GM21423 (cell line): ENCODE data around the gene MTARC2.
A peak's percentile ranks its signal among the peaks of the same experiment; 100 is the strongest.

Source experiments
- ATAC-seq: cut with Tn5 transposase; IDR thresholded peaks from one replicate; pipeline ENCODE4 v1.9.1; 2021; ENCODE audit warnings: mild to moderate bottlenecking, moderate library complexity; ENCODE audit not compliant: unreplicated experiment

The MTARC2 gene

DNA sequence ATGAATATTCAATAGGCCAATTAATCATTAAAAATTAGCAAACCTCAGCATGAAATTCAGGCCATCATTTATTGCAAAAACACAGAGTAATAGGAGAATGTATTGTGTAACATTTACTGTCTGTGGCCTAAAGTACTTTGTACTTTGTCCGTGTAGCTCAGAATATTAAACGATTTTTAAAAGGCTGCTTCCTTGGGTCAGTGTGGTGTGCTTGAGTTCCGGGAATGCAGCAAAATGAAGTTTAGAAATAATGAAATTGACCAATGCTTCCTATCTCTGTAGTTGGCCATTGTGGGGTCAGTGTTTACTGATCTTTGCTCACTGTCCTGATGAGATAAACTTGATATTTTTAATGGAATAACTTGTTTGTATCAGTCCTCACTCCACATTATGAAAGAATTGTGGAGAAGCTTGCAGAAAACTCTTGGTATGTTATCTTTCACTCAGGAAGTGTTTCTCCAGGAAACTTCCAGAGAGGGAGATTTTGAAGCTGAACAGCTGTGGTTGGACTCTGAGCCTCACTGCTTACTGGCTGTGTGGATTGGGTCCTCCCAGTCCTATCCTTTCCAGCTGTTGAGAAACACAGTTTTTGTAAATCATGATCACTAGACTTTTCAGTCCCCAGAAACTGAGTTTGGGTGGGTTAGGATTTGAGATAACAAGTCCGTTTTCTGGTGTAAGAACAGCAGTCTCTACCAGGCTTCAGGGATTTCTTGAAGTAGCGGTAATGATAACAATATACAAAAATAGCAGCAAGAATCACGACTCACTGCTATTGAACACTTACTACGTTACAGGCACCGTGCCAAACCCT, 19.4 kb downstream of the MTARC2 start:
- peak; percentile 19 for ATAC-seq

DNA sequence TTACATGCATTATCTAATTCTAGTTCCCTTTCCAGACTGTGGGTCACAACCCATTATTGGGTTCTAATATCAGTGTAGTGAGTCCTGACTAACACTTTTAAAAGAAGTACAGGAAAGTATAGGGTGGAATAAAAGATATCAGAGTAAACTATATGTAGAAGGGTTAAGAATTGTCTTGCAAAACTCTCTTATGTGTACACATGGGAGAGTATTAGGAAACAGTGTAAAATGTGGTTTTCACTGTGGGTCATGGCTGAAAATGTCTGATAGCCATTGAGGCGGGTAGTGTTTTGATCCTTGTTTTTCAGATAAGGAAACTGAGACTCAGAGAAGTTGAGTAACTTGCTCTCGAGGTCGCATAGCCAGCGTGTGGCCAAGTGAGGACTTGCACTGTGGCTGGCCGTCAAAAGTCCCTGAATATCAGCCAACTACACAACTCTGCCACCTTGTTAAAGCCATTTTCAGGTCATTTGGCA, 20.0 kb downstream of the MTARC2 start:
- peak; percentile 25 for ATAC-seq

DNA sequence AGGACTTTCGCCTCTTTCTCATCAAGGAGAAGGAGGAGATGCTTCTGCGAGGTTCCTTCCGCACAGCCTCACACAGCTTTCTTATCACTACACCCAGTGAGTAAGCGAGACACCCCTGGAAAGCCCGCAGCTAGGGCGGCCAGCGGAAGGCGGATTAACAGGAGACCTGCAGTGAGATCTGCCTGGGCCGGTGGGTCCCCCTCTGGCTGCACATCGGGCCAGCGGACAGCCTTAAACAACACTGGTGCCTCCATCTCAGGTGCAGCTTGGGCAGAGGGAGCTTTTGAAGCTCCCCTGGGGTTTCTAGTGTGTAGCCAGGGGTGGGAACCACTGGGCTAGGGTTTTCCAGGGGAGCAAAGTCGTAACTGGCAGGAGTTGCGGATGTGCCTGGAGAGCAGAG, 21.1 kb downstream of the MTARC2 start:
- ATAC-seq, result no peak

DNA sequence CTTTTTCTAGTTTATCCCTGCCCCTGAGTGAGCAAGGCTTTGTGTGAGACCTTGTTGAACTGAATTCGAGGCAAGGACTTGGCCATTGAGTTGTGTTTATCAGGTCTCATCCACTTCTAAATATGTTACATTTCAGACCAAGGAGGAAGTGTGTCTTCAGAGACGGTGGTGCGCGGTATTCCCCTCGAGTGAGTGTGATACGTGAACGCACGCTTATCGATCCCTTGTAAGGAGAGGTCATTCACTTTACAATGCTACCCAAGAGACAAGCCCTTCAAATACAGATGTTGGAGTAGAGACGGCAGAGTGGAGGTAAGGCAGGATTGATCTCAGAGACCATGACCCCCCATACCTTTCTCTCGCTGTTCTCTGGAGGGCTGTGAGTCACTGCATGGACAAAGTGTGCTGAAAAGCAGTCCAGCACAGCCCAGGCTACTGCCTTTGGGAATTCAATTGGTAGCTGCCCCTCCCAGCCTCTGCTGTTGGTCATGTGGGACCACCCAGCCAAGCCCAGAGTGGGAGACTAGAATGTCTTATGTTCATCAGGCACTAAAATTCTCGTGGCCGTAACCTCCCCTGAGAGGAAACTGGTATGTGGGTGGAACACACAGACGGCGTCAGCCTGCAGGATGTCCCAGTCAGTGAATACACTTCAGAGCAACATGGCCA, 22.3 kb downstream of the MTARC2 start:
- ATAC-seq, result peak; percentile 63

DNA sequence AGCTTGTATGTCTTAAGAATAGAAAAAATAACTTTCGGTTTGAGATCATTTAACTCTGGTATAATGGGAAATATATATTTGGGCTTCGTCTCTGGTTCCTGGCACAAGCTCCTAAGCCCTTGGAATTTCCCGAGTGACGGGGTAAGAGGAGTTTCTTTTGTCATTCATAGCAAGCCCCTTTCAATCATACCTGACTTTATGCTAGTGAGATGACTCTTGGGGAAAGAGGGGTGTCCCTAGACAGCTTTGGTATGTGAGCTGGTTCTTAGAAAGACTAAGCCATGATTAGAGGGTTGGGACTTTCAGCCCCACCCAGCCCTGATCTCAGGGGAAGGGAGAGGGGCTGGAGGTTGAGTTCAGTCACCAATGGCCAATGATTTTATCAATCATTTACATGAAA, 24.7 kb downstream of the MTARC2 start:
- ATAC-seq, result peak; percentile 29

DNA sequence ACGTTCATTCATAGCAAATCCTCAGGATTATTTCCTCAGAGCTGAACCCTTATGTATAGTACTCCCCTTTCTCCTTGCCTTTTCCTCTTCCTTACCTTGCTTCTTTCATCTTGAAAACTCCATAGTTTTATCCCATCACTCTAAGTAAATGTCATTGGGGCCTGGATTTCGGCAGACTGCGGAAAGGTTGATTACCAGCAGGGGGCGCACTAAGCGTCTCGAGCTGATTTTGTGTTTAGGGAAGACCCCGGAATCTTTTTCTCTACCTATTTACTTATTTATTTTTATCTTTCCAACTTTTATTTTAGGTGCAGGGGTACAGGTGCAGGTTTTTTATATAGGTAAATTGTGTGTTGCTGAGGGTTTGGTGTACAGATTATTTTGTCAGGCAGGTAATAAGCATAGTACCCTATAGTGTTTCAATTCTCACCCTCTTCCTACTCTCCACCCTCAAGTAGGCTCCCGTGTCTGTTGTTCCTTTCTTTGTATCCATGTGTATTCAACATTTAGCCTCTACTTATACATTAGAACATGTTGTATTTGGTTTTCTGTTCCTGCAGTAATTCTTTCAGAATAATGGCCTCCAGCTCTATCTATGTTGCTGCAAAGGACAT, 27.2 kb downstream of the MTARC2 start:
- no peak for ATAC-seq

DNA sequence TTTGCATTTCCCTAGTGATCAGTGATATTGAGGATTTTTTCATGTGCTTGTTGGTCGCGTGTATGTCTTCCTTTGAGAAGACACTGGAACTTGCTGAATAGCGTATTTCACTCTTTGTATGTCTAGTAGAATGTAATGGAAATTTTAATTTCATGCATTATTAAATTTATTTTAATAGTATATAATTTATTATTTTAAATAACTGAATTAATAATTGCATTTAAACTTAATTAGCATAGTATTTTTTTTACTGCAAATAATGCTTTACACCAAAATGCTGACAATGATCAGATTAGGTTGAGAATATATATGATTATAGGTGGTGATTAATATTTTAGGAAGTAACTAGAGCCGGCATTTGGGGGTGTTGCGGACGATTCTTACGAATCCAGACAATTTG, 28.1 kb downstream of the MTARC2 start:
- no peak for ATAC-seq

DNA sequence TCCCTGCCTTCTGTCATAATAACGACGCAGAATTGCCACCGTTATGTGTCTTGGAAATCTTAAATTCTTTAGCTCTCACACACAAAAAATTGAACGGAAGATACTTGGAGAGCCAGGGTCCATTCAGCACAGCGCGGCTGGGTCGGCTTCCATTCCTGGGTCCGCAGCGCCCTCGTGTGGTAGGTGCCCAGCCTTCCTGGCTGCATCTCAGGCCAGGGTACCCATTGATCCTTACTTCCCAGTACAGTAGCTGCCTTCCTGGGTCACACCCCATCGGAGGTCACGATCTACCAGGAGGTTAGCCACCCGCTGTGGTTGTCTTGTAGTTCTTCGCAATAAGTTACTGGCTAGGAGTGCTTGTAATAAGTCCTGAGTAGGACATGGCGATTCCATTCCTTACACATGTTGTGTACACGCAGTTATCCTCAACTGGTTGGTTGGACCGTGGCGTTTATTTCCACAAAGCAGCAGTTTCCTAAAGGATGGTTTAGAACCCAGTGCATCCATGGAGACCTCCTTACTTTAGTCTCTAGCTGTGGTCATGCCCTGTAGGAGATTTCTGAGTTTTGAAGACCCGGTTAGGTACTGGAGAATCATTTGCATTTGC, 28.7 kb downstream of the MTARC2 start:
- ATAC-seq, result peak; percentile 73

DNA sequence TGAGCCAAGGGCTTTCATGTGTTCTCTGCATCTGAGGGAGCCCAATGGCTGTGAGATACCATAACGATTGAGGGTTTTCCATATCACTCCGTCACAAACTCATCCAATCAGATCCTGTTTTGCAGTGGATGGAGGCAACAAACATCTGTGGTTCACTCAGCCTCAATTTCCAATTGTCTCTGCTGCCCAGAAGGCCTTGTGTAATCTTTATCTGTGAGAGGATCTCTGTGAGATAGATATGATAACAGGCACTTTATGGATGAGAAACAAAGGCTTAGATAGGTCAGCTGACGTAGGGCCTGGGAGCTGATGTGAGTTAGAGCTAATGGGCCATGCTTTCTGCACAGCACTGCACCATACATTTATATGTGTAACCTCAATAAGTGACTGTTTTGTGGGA, 35.3 kb downstream of the MTARC2 start:
- no peak for ATAC-seq

DNA sequence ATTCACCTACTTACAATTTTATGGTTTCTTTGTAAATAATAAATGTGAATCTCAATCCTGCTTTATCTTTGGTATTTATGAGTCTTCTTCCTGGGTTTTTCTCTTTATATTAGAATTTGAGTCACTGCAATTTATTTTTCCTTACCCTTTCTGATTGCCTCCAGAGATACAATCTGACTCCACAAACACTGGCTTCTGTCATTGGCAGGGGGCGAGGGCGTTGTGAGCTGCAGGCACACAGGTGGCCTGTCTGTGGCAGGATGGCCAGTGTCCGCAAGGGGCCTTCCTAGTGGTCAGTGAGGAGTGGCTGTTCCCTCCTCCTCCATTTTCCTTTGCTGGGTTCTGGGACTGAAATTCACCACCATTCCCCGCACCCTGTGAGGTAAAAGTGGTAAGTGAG, 36.6 kb downstream of the MTARC2 start:
- no peak for ATAC-seq

DNA sequence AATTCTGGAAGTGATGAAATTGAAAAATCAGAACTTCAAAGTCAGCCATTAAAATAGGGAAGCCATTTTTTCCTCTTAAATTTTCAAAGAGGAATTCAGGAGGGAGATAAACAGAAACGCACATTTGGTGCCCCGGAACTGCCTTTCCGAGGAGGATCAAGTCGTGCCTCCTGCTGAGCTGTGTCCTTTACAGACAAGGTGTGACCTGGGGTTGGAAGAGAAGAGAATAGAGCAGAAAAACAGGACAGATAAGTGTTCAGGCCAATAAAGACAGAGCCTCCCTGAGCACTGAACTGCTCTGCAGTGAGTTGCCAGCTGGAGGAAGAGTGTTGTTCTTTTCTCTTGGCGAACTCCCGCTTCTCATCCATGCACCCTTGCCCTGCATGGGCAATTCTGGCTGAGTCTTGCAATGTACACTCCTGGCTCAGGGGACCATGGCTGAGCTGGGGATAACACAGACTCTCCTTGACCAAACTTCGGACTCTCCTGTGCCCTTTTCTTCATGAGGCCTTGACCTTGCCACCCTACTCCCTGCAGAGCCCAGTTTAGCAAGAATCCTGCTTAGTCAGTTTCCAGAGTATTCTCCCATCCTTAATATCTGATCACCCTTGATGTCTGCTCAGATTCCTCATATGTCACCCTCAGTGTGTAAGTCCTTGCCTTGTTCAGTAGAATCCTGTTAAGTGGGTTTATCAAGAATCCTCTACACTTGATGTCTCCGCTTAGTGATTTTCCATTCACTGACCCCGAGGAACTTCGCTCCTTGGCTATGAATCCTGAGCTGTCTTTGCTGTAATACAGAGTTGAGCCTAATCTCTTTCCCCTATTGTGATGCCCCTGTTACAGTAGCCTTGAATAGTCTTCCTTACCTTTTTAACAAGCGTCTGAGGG, 37.3 kb downstream of the MTARC2 start:
- ATAC-seq, result no peak

DNA sequence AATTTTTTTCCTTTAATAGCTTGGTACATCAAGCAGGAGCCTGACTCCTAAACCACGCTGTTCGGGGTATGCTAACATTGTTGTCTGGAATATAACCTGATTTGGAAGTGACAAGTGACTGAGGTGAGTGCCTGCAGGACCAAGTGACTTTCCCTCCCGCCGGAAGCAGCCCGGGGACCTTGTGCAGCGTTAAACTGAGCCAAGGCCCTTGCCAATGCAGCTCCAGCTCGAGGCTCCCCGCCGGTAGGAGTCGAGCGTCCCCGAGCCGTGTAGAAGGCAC, 37.9 kb downstream of the MTARC2 start:
- peak; percentile 24 for ATAC-seq

DNA sequence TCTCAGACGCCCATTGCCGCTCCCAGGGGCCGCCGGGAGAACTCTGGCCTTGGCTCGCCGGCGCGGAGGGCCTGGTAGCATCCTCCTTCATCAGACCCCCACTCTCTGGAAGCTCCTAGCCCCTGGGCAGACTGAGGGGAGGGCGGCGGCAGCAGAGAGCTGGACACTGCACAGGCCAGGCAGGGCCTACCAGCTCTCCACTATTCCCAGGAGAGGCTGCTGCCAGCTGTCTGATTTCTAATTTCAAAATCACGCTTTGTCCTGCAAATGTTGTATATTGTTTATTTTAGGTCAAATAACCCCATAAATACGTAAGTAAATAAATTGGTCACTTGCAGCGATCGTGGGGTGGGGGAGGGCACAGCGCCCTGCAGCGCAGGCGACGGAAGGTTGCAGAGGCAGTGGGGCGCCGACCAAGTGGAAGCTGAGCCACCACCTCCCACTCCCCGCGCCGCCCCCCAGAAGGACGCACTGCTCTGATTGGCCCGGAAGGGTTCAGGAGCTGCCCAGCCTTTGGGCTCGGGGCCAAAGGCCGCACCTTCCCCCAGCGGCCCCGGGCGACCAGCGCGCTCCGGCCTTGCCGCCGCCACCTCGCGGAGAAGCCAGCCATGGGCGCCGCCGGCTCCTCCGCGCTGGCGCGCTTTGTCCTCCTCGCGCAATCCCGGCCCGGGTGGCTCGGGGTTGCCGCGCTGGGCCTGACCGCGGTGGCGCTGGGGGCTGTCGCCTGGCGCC, 38.4 kb downstream of the MTARC2 start, which contains the start of gene MTARC1:
TSS of gene MTARC1 (plus strand) at position 577 of the 732 bp plus-strand sequence. CDS start at position 609, 32 bp downstream.
- peak; percentile 77 for ATAC-seq

DNA sequence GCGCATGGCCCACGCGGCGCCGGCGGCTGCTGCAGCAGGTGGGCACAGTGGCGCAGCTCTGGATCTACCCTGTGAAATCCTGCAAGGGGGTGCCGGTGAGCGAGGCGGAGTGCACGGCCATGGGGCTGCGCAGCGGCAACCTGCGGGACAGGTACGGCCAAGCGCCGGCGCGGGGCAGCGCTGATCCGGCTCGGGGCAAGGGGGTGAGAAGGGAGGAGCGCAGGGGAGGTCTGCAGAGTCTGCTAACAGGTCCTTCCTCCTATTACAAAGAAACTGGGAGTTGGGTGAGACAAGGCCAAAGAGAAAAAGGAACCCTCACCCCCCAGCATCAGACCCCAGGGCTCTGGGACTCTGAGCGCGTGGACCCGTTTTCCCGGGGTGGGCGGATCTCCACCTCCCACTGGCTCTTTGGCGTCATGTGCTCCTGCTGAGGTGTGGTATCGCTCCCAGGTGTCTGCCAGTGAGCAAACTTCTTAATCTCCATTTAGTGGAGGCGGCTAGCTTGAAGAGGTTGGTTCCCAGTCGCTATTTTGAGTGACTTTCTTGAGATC, 39.0 kb downstream of the MTARC2 start:
- peak; percentile 38 for ATAC-seq

DNA sequence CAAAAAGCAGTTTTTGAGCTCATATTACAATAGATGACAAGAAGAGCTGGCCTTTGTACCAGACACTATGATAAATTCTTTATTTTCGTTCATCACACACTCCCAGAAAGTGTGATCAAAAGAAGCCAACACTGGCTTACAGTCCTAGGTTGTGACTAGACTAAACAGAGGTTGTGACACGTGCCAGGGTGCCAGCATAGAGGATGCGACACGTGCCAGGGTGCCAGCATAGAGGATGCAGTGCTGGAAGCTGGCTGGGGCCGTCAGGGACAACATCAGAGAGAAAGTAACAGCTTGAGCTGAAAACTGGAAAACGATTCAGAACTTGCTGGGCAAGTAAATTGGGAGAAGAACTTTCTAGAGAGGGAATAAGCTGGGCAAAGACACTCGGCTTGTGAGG, 40.8 kb downstream of the MTARC2 start:
- no peak for ATAC-seq

DNA sequence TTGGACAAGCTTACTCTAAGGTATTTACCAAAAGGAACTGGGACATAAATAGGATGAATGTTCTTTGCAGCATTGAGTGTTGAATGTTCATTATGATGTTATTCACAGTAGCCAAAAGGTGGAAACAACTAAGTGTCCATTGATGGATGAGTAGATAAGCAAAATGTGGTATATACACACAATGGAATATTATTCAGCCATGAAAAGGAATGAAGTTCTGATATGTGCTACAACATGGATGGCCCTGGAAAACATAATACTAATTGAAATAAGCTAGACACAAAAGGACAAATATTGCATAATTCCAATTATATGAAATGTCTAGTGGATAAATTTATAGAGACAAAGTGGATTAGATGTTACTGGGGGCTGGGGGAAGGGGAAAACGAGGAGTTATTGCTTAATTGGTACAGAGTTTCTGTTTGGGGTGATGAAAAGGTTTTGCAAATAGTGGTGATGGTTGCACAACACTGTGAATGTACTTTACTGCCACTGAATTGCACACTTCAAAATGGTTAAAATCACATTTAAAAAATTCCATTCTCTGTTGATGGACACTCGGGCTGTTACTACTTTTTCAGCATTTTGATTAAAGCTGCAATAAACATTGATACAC, 41.5 kb downstream of the MTARC2 start:
- no peak for ATAC-seq

DNA sequence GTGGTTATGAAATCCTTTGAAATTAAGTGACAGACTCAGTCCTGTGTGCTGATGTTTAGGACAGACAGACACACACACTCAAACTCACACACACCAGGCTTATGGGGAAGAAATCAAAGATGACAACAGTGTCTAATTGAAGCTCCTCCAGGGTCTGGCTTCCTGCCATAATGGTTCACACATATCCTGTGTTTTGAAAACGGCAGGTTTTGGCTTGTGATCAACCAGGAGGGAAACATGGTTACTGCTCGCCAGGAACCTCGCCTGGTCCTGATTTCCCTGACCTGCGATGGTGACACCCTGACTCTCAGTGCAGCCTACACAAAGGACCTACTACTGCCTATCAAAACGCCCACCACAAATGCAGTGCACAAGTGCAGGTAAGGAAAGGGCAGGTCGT, 43.2 kb downstream of the MTARC2 start:
- ATAC-seq, result no peak

DNA sequence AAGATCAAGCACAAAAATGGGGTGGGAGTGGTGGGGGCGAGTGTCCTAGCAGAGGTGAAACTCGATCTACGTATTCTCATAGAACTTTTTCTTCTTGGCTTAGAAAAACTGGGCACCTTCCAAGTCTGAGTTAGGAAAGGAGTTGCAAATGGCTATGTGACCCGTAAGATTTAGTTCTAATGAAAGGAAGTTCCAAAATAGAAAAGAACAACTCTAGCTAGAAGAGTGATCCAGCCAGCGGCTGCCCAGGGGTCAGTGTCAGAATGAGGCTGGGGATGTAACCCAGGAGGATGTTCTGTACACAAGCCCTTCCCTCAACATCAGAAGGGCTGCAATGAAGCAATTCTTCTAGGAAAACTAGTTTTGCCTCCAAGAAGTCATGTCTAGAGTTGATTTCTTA, 43.8 kb downstream of the MTARC2 start:
- ATAC-seq, result no peak

DNA sequence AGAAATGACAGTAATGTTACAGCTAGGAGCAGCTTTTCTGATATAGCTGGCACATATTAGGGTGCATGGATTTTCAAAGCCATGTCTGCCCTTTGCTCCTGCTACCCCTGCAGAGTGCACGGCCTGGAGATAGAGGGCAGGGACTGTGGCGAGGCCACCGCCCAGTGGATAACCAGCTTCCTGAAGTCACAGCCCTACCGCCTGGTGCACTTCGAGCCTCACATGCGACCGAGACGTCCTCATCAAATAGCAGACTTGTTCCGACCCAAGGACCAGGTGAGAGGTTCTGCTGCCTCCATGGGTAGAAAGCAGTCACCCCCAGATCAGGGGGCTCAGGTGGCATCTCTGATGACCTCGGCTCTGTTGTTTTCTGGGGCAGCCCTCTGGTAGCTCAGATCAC, 48.4 kb downstream of the MTARC2 start:
- ATAC-seq, result no peak
